Measurements from ENCODE around the gene HOXA13. TPM values are rescaled to one million over a fixed set of nuclear protein-coding genes. Genes with fewer than 3 reads are reported as not detected.

The HOXA13 gene
- total RNA-seq, result not detected in 2 replicates

- DNase-seq (ENCODE audit: low read depth), result no peak
- H3K4me3 ChIP-seq (ENCODE audit: low read depth, low read length), result peak within 1 kb of the TSS; percentile 14
- no peak for TF ChIP-seq CTCF (conservative IDR thresholded peaks at IDR 0.05; ENCODE audit: low read depth, low read length)
These were observed at the start of gene HOXA13 for GRCh38 chr7:27199849-27200760. Gene HOXA13 (minus strand): TSS chr7:27200091. CDS start chr7:27200077, 14 bp downstream.

- no peak for DNase-seq (ENCODE audit: low read depth)
- TF ChIP-seq CTCF (conservative IDR thresholded peaks at IDR 0.05; ENCODE audit: low read depth, low read length), result no peak
- no peak overlapping the region for H3K4me3 ChIP-seq (ENCODE audit: low read depth, low read length)
These were observed 49.2 kb upstream of the HOXA13 start for GRCh38 chr7:27248911-27249723.

DNA sequence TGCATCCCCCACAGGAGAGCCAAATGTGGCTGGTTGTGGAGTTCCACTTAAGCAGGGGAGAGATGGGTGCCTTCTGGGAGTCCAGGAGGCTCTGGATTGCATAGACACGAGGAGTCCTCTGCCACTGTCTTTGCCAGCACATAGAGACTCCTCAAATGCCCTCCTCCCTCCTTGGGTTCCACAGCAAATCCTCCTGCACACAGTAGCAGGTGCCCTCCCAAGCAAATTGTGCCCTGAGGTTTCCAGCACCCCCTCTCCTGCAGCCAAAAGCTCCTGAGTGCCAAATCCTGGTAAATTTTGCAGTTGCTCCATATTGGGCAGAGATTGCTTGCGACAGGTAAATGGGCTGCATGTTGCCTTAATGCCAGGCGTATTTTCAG, 48.5 kb upstream of the HOXA13 start:
- DNase-seq (ENCODE audit: low read depth), result no peak
- TF ChIP-seq CTCF (conservative IDR thresholded peaks at IDR 0.05; ENCODE audit: low read depth, low read length), result no peak
- no peak overlapping the region for H3K4me3 ChIP-seq (ENCODE audit: low read depth, low read length)

- no peak for DNase-seq (ENCODE audit: low read depth)
- TF ChIP-seq CTCF (conservative IDR thresholded peaks at IDR 0.05; ENCODE audit: low read depth, low read length), result no peak
- no peak overlapping the region for H3K4me3 ChIP-seq (ENCODE audit: low read depth, low read length)
These were observed 47.8 kb upstream of the HOXA13 start for GRCh38 chr7:27247452-27248426.

- TF ChIP-seq CTCF (conservative IDR thresholded peaks at IDR 0.05; ENCODE audit: low read depth, low read length), result no peak
- DNase-seq (ENCODE audit: low read depth), result no peak
- no peak overlapping the region for H3K4me3 ChIP-seq (ENCODE audit: low read depth, low read length)
These were observed 47.1 kb upstream of the HOXA13 start for GRCh38 chr7:27247000-27247399.

Data from epithelial cell of proximal tubule (primary cell).